ENCODE measurements around the gene GNL1. TPM values are rescaled to one million over a fixed set of nuclear protein-coding genes. Genes with fewer than 3 reads are reported as not detected.

Gene GNL1
- total RNA-seq, 1 experiment from 2014 or later: 49.5 TPM

GRCh38 chr6:30491991-30492952 is 64.0 kb downstream of the GNL1 start:
- peaks cover 26% of the 10 kb centered on the region for H3K4me1 ChIP-seq (replicated peaks)
- H3K4me3 ChIP-seq: no peak overlapping the region
- H3K36me3 ChIP-seq: peaks cover 45% of the 10 kb centered on the region
- no peak for DNase-seq (ENCODE audit: low read depth in 1 of 2, low spot score in 2 of 2)
- no peaks in the 10 kb centered on the region for H3K9me3 ChIP-seq (replicated peaks)
- no peak overlapping the region for H3K27ac ChIP-seq
- H3K27me3 ChIP-seq (replicated peaks): no peaks in the 10 kb centered on the region

Other genes with a start within 250 kb of the GNL1 start
- gene TRIM39, start 229.6 kb downstream of the GNL1 start, total RNA-seq (2014; rRNA removed; shearing (Covaris generic)): 9.0 and 14.7 TPM in 2 replicates
- gene RPP21, start 211.3 kb downstream of the GNL1 start, total RNA-seq (2014; rRNA removed; shearing (Covaris generic)): 41.0 and 137 TPM in 2 replicates
- 214 and 294 TPM in 2 replicates for gene HLA-E, start 67.0 kb downstream of the GNL1 start, total RNA-seq (2014; rRNA removed; shearing (Covaris generic))
- gene PRR3, start 806 bp upstream of the GNL1 start, total RNA-seq (2014; rRNA removed; shearing (Covaris generic)): 7.8 and 7.9 TPM in 2 replicates
- 38.8 and 59.3 TPM in 2 replicates for gene ABCF1, start 15.0 kb upstream of the GNL1 start, total RNA-seq (2014; rRNA removed; shearing (Covaris generic))
- 16.8 and 21.0 TPM in 2 replicates for gene PPP1R10, start 60.8 kb upstream of the GNL1 start, total RNA-seq (2014; rRNA removed; shearing (Covaris generic))
- 44.4 and 46.8 TPM in 2 replicates for gene MRPS18B, start 61.4 kb upstream of the GNL1 start, total RNA-seq (2014; rRNA removed; shearing (Covaris generic))
- 0.66 and 3.4 TPM in 2 replicates for gene ATAT1, start 70.4 kb upstream of the GNL1 start, total RNA-seq (2014; rRNA removed; shearing (Covaris generic))
- 4.9 and 15.8 TPM in 2 replicates for gene C6orf136, start 90.6 kb upstream of the GNL1 start, total RNA-seq (2014; rRNA removed; shearing (Covaris generic))
- gene DHX16, start 116.5 kb upstream of the GNL1 start, total RNA-seq (2014; rRNA removed; shearing (Covaris generic)): 59.5 and 86.3 TPM in 2 replicates
- gene PPP1R18, start 130.2 kb upstream of the GNL1 start, total RNA-seq (2014; rRNA removed; shearing (Covaris generic)): 53.2 and 76.8 TPM in 2 replicates
- 6.8 and 10.0 TPM in 2 replicates for gene NRM, start 134.5 kb upstream of the GNL1 start, total RNA-seq (2014; rRNA removed; shearing (Covaris generic))
- gene MDC1, start 160.8 kb upstream of the GNL1 start, total RNA-seq (2014; rRNA removed; shearing (Covaris generic)): 8.4 and 8.6 TPM in 2 replicates
- 1,157 and 1,642 TPM in 2 replicates for gene TUBB, start 163.9 kb upstream of the GNL1 start, total RNA-seq (2014; rRNA removed; shearing (Covaris generic))
- 200 and 254 TPM in 2 replicates for gene FLOT1, start 186.2 kb upstream of the GNL1 start, total RNA-seq (2014; rRNA removed; shearing (Covaris generic))
- 119 and 139 TPM in 2 replicates for gene IER3, start 188.1 kb upstream of the GNL1 start, total RNA-seq (2014; rRNA removed; shearing (Covaris generic))

Data from SJSA1 (cell line).